Caco-2 (cell line): ENCODE data around the gene PCIF1. TPM values are rescaled to one million over a fixed set of nuclear protein-coding genes. Genes with fewer than 3 reads are reported as not detected.
"Not testable (repeated sequence)": the region's sequence is repeated elsewhere in the genome, so short reads cannot be mapped to it uniquely, and the experiment has no call there.

Source experiments
- BruUV-seq: library from RNA; stranded (reverse); fragments of 400-500 nt; replicated peaks from 2 replicates; lab custom pipeline; 2021; lab: Mats Ljungman, UMichigan
- CTCF ChIA-PET: fragments of 300-600 bp; sonication (Branson Sonifier 250); formaldehyde crosslinking; loops from one replicate; lab custom pipeline; 2022; ENCODE audit warnings: antibody characterized with exemption; lab: Charles Lee
- POLR2A ChIA-PET: fragments of 300-600 bp; sonication (Branson Sonifier 250); formaldehyde crosslinking; loops from one replicate; lab custom pipeline; 2022; ENCODE audit warnings: antibody characterized with exemption; lab: Charles Lee
- DNase-seq, 2 experiments: peaks; one replicate each; pipeline versions ENCODE4 v3.0.0 to v3.0.0-alpha.2; 2020 to 2022
- H3K27me3 ChIP-seq: replicated peaks from 2 replicates; pipeline ENCODE4 v1.6.0; 2011; ENCODE audit warnings: low read length; ENCODE audit not compliant: control insufficient read depth, insufficient read depth
- H3K36me3 ChIP-seq: 2 replicates; pipeline ENCODE4 v1.5.1; 2011; ENCODE audit warnings: low read length; ENCODE audit not compliant: control insufficient read depth, insufficient read depth
- H3K4me1 ChIP-seq: fragments of 250-450 bp; sonication (Bioruptor Pico); 2 replicates; pipeline ENCODE4 v1.5.1; 2020; ENCODE audit warnings: mild to moderate bottlenecking
- H3K4me3 ChIP-seq: 2 replicates; pipeline ENCODE4 v1.5.1; 2011; ENCODE audit warnings: low read depth, mild to moderate bottlenecking, control low read depth, low read length
- H3K9me3 ChIP-seq: fragments of 250-450 bp; sonication (Bioruptor Pico); 2 replicates; pipeline ENCODE4 v1.5.1; 2020; ENCODE audit warnings: mild to moderate bottlenecking, moderate library complexity
- H3K27ac Mint-ChIP-seq: one replicate; pipeline ENCODE4 v1.8.0; 2022; ENCODE audit warnings: mixed read lengths; ENCODE audit not compliant: unreplicated experiment
- H3K27me3 Mint-ChIP-seq: one replicate; pipeline ENCODE4 v1.8.0; 2022; ENCODE audit warnings: mixed read lengths; ENCODE audit not compliant: insufficient read depth, unreplicated experiment
- H3K36me3 Mint-ChIP-seq: one replicate; pipeline ENCODE4 v1.8.0; 2022; ENCODE audit warnings: mild to moderate bottlenecking, mixed read lengths; ENCODE audit not compliant: insufficient read depth, unreplicated experiment
- H3K4me1 Mint-ChIP-seq: one replicate; pipeline ENCODE4 v1.8.0; 2022; ENCODE audit warnings: low read depth, mixed read lengths; ENCODE audit not compliant: unreplicated experiment
- H3K4me3 Mint-ChIP-seq: one replicate; pipeline ENCODE4 v1.8.0; 2022; ENCODE audit warnings: mild to moderate bottlenecking, moderate library complexity, mixed read lengths; ENCODE audit not compliant: unreplicated experiment
- H3K9me3 Mint-ChIP-seq: one replicate; pipeline ENCODE4 v1.8.0; 2022; ENCODE audit warnings: mixed read lengths; ENCODE audit not compliant: unreplicated experiment
- intact Hi-C: fragments of 100-400 bp; cut with micrococcal nuclease; formaldehyde crosslinking; loops from one replicate; pipeline ENCODE4 v1.10.0; 2022; ENCODE audit not compliant: unreplicated experiment
- total RNA-seq: library from RNA; stranded (reverse); gene quantifications from 2 replicates; pipeline ENCODE4 v1.2.3, GENCODE V29; 2022
- TF ChIP-seq, protein P1 (sequence below), 2 experiments: fragments of 200-600 bp in 1 of 2; IDR thresholded peaks; 1 replicate in 1 of 2; 2 replicates in 1 of 2; pipeline versions ENCODE4 v1.5.1 to v1.8.0; 2011 to 2022; ENCODE audit warnings: antibody characterized with exemption in 1 of 2, control low read depth in 1 of 2, inconsistent platforms in 1 of 2, low read depth in 1 of 2, low read length in 1 of 2, mild to moderate bottlenecking in 1 of 2, moderate library complexity in 1 of 2; ENCODE audit not compliant: insufficient read depth in 1 of 2, severe bottlenecking in 1 of 2, unreplicated experiment in 1 of 2

The PCIF1 gene
- total RNA-seq, 1 experiment from 2014 or later, result 75.9 TPM

DNA sequence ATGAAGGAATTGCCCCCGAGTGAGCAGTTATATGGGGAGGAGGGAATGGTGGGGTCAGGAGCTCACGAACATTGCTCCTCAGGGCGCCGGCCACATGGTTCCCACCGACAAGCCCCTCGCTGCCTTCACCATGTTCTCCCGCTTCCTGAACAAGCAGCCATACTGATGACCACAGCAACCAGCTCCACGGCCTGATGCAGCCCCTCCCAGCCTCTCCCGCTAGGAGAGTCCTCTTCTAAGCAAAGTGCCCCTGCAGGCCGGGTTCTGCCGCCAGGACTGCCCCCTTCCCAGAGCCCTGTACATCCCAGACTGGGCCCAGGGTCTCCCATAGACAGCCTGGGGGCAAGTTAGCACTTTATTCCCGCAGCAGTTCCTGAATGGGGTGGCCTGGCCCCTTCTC lies 36.2 kb upstream of the PCIF1 start:
- Histone ChIP-seq H3K4me1 (no peaks in the 10 kb centered on the region), H3K36me3 (peaks cover 10% of the 10 kb centered on the region), H3K4me3 (no peak overlapping the region), H3K9me3 (no peaks in the 10 kb centered on the region), H3K27me3 (no peaks in the 10 kb centered on the region)
- H3K4me3 Mint-ChIP-seq, result no peak overlapping the region
- peaks cover 8% of the 10 kb centered on the region for H3K4me1 Mint-ChIP-seq
- POLR2A ChIA-PET, result interaction anchor here (0.6 to 0.7 kb wide), 2 partner anchors 12 to 44 kb away, joined by 5 to 8 read pairs; no protein-coding TSS in a partner anchor
- intact Hi-C loops, result no loop called here
- H3K27ac Mint-ChIP-seq, result no peak overlapping the region
- DNase-seq, result no peak
- H3K27me3 Mint-ChIP-seq, result no peaks in the 10 kb centered on the region
- TF ChIP-seq, protein P1, sequence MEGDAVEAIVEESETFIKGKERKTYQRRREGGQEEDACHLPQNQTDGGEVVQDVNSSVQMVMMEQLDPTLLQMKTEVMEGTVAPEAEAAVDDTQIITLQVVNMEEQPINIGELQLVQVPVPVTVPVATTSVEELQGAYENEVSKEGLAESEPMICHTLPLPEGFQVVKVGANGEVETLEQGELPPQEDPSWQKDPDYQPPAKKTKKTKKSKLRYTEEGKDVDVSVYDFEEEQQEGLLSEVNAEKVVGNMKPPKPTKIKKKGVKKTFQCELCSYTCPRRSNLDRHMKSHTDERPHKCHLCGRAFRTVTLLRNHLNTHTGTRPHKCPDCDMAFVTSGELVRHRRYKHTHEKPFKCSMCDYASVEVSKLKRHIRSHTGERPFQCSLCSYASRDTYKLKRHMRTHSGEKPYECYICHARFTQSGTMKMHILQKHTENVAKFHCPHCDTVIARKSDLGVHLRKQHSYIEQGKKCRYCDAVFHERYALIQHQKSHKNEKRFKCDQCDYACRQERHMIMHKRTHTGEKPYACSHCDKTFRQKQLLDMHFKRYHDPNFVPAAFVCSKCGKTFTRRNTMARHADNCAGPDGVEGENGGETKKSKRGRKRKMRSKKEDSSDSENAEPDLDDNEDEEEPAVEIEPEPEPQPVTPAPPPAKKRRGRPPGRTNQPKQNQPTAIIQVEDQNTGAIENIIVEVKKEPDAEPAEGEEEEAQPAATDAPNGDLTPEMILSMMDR (IDR thresholded peaks at IDR 0.05; ENCODE audit: insufficient read depth in 1 of 2, low read depth in 1 of 2, low read length in 1 of 2, severe bottlenecking in 1 of 2, unreplicated experiment in 1 of 2), result no peak
- CTCF ChIA-PET, result no interaction called here
- H3K36me3 Mint-ChIP-seq, result peaks cover 39% of the 10 kb centered on the region
- H3K9me3 Mint-ChIP-seq, result no peaks in the 10 kb centered on the region
- TSS peak; percentile 16 for BruUV-seq

- H3K27me3 ChIP-seq, result no peaks in the 10 kb centered on the region
- no peaks in the 10 kb centered on the region for H3K4me1 ChIP-seq
- H3K36me3 ChIP-seq, result peaks cover 8% of the 10 kb centered on the region
- intact Hi-C loops, result no loop called here
- Mint-ChIP-seq H3K27ac (no peak overlapping the region), H3K9me3 (no peaks in the 10 kb centered on the region), H3K36me3 (peaks cover 32% of the 10 kb centered on the region), H3K4me3 (no peak overlapping the region), H3K27me3 (no peaks in the 10 kb centered on the region), H3K4me1 (no peaks in the 10 kb centered on the region)
- BruUV-seq, result no TSS peak
- no peak overlapping the region for H3K4me3 ChIP-seq
- POLR2A ChIA-PET, result interaction anchor here (0.6 to 1.1 kb wide), 5 partner anchors 18 to 43 kb away, joined by 3 to 8 read pairs (median 5); no protein-coding TSS in a partner anchor
- DNase-seq, result no peak
- no peaks in the 10 kb centered on the region for H3K9me3 ChIP-seq
- TF ChIP-seq, protein P1 (IDR thresholded peaks at IDR 0.05; ENCODE audit: insufficient read depth in 1 of 2, low read depth in 1 of 2, low read length in 1 of 2, severe bottlenecking in 1 of 2, unreplicated experiment in 1 of 2), result no peak
- CTCF ChIA-PET, result interaction anchor here (0.8 kb wide), 1 partner anchor 9 kb away, joined by 3 read pairs; no protein-coding TSS in a partner anchor
Measured at GRCh38 chr20:45899046-45899835, 35.2 kb upstream of the PCIF1 start.

DNA sequence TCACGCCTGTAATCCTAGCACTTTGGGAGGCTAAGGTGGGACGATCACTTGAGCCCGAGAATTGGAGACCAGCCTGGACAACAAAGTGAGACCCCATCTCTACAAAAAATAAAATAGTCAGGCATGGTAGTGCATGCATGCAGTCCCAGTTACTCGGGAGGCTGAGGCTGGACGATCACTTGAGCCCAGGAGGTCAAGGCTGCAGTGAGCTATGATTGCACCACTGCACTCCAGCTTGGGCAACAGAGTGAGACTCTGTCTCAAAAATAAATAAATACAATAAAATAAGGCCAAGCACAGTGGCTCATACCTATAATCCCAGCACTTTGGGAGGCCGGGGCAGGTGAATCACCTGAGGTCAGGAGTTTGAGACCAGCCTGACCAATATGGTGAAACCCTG lies 33.2 kb upstream of the PCIF1 start:
- H3K36me3 Mint-ChIP-seq, result peaks cover 22% of the 10 kb centered on the region
- H3K9me3 Mint-ChIP-seq, H3K4me3 ChIP-seq, H3K4me1 Mint-ChIP-seq, H3K9me3 ChIP-seq, BruUV-seq, DNase-seq, H3K27me3 Mint-ChIP-seq, H3K36me3 ChIP-seq, H3K4me1 ChIP-seq, H3K27ac Mint-ChIP-seq, H3K27me3 ChIP-seq, H3K4me3 Mint-ChIP-seq, intact Hi-C loops: not testable (repeated sequence)
- ChIA-PET POLR2A (interaction anchor here (1.1 to 1.6 kb wide), 3 partner anchors 11 to 26 kb away, joined by 3 to 4 read pairs (median 3); partner anchors contain the start of genes CTSA and NEURL2), CTCF (interaction anchor here (1.0 kb wide), 1 partner anchor 10 kb away, joined by 3 read pairs; the partner anchor contains the start of genes CTSA and NEURL2)
